HT1080 (cell line): ENCODE results near the gene MESP1. TPM values are rescaled to one million over a fixed set of nuclear protein-coding genes. Genes with fewer than 3 reads are reported as not detected.

ENCODE experiments used
- DNase-seq: peaks from one replicate; pipeline ENCODE4 v3.0.0-alpha.2; 2015; ENCODE audit warnings: low read depth
- total RNA-seq: library from RNA; depleted of rRNA; stranded (reverse); fragments of >200 nt; shearing (Covaris generic); gene quantifications from 2 replicates; pipeline ENCODE4 v1.2.3, GENCODE V29; 2014

Gene MESP1
- total RNA-seq, 1 experiment from 2014 or later = 0.72 TPM

- DNase-seq = peak; percentile 73
Measured at GRCh38 chr15:89760303-89761008, 9.4 kb upstream of the MESP1 start.

- no peak for DNase-seq
Measured at GRCh38 chr15:89759835-89760234, 8.8 kb upstream of the MESP1 start.

GRCh38 chr15:89758981-89759380 lies 7.9 kb upstream of the MESP1 start:
- DNase-seq = no peak

GRCh38 chr15:89758283-89758682 lies 7.2 kb upstream of the MESP1 start:
- DNase-seq = no peak

- DNase-seq = no peak
Measured at GRCh38 chr15:89756897-89757296, 5.8 kb upstream of the MESP1 start.

GRCh38 chr15:89755701-89756100 lies 4.7 kb upstream of the MESP1 start:
- DNase-seq = no peak

- no peak for DNase-seq
Measured at GRCh38 chr15:89754361-89755154, 3.5 kb upstream of the MESP1 start.

GRCh38 chr15:89753855-89754254 lies 2.8 kb upstream of the MESP1 start:
- no peak for DNase-seq

GRCh38 chr15:89751748-89752147 lies 699 bp upstream of the MESP1 start:
- no peak for DNase-seq

- no peak for DNase-seq
Measured at GRCh38 chr15:89749951-89750559, 994 bp downstream of the MESP1 start.

- DNase-seq = no peak
Measured at GRCh38 chr15:89749526-89749925, 1.5 kb downstream of the MESP1 start.

- DNase-seq = no peak
Measured at GRCh38 chr15:89749054-89749453, 2.0 kb downstream of the MESP1 start.

GRCh38 chr15:89747708-89748682 lies 3.1 kb downstream of the MESP1 start:
- no peak for DNase-seq

GRCh38 chr15:89746386-89746780 lies 4.7 kb downstream of the MESP1 start:
- DNase-seq = no peak

- DNase-seq = no peak
Measured at GRCh38 chr15:89745768-89746167, 5.3 kb downstream of the MESP1 start.

- no peak for DNase-seq
Measured at GRCh38 chr15:89745131-89745530, 5.9 kb downstream of the MESP1 start.

- DNase-seq = no peak
Measured at GRCh38 chr15:89743594-89743993, 7.5 kb downstream of the MESP1 start.

- no peak for DNase-seq
Measured at GRCh38 chr15:89743011-89743410, 8.0 kb downstream of the MESP1 start.

GRCh38 chr15:89740137-89740536 lies 10.9 kb downstream of the MESP1 start:
- DNase-seq = peak; percentile 71

GRCh38 chr15:89735773-89736172 lies 15.3 kb downstream of the MESP1 start:
- no peak for DNase-seq
